HG03342 (cell line): Measurements from ENCODE around the gene F2RL2.

Experiments used
- ATAC-seq: cut with Tn5 transposase; IDR thresholded peaks from one replicate; pipeline ENCODE4 v1.9.1; 2021; ENCODE audit warnings: mild to moderate bottlenecking, moderate library complexity; ENCODE audit not compliant: unreplicated experiment

F2RL2 gene

GRCh38 chr5:76622973-76623596, at the start of gene F2RL2:
Gene F2RL2 (minus strand): TSS chr5:76623403. CDS start chr5:76623230, 173 bp downstream.
- no peak for ATAC-seq

- no peak for ATAC-seq
Observed at GRCh38 chr5:76672242-76672641, 49.0 kb upstream of the F2RL2 start.

GRCh38 chr5:76670508-76670907, 47.3 kb upstream of the F2RL2 start:
- ATAC-seq: no peak

GRCh38 chr5:76669245-76669644, 46.0 kb upstream of the F2RL2 start:
- ATAC-seq: no peak

GRCh38 chr5:76667495-76667894, 44.3 kb upstream of the F2RL2 start:
- no peak for ATAC-seq

GRCh38 chr5:76664079-76664478, 40.9 kb upstream of the F2RL2 start:
- peak; percentile 67 for ATAC-seq

- no peak for ATAC-seq
Observed at GRCh38 chr5:76663573-76663972, 40.4 kb upstream of the F2RL2 start.

GRCh38 chr5:76662521-76662920, 39.3 kb upstream of the F2RL2 start:
- ATAC-seq: no peak

- ATAC-seq: no peak
Observed at GRCh38 chr5:76660360-76660759, 37.2 kb upstream of the F2RL2 start.

- no peak for ATAC-seq
Observed at GRCh38 chr5:76657683-76658311, 34.6 kb upstream of the F2RL2 start.

GRCh38 chr5:76657091-76657490, 33.9 kb upstream of the F2RL2 start:
- ATAC-seq: no peak

- no peak for ATAC-seq
Observed at GRCh38 chr5:76652809-76653414, 29.7 kb upstream of the F2RL2 start.

GRCh38 chr5:76649140-76649539, 25.9 kb upstream of the F2RL2 start:
- ATAC-seq: no peak

- ATAC-seq: no peak
Observed at GRCh38 chr5:76643371-76643770, 20.2 kb upstream of the F2RL2 start.

GRCh38 chr5:76642390-76643040, 19.3 kb upstream of the F2RL2 start:
- ATAC-seq: no peak

GRCh38 chr5:76641514-76642120, 18.4 kb upstream of the F2RL2 start:
- ATAC-seq: no peak

- ATAC-seq: peak; percentile 69
Observed at GRCh38 chr5:76638479-76638878, 15.3 kb upstream of the F2RL2 start.

- ATAC-seq: no peak
Observed at GRCh38 chr5:76637490-76637889, 14.3 kb upstream of the F2RL2 start.

- no peak for ATAC-seq
Observed at GRCh38 chr5:76634661-76635060, 11.5 kb upstream of the F2RL2 start.

GRCh38 chr5:76626738-76627137, 3.5 kb upstream of the F2RL2 start:
- ATAC-seq: no peak

- ATAC-seq: no peak
Observed at GRCh38 chr5:76625087-76625815, 2.0 kb upstream of the F2RL2 start.
